ENCODE results near the gene PRKCH.
A peak's percentile ranks its signal among the peaks of the same experiment; 100 is the strongest.

GRCh38 chr14:61526405-61527312 lies 205.3 kb downstream of the PRKCH start:
- peak in 4 of 7 experiments; percentile 43 to 61 (median 50) for TF ChIP-seq CTCF (IDR thresholded peaks at IDR 0.05)
- TF ChIP-seq POLR2A (IDR thresholded peaks at IDR 0.05) = peak in 2 of 3 donors; percentile 62 to 66

Measured in body of pancreas (tissue), 4 donors.